GM12873 (cell line): Measurements from ENCODE around the gene SNX9.

ENCODE experiments used
- TF ChIP-seq, protein P1 (sequence below): IDR thresholded peaks from 2 replicates; pipeline ENCODE4 v1.5.1; 2012; ENCODE audit warnings: low read depth, mild to moderate bottlenecking, moderate library complexity, low read length, control low read depth; ENCODE audit not compliant: insufficient read depth; ENCODE audit errors: missing control alignments

The SNX9 gene

DNA sequence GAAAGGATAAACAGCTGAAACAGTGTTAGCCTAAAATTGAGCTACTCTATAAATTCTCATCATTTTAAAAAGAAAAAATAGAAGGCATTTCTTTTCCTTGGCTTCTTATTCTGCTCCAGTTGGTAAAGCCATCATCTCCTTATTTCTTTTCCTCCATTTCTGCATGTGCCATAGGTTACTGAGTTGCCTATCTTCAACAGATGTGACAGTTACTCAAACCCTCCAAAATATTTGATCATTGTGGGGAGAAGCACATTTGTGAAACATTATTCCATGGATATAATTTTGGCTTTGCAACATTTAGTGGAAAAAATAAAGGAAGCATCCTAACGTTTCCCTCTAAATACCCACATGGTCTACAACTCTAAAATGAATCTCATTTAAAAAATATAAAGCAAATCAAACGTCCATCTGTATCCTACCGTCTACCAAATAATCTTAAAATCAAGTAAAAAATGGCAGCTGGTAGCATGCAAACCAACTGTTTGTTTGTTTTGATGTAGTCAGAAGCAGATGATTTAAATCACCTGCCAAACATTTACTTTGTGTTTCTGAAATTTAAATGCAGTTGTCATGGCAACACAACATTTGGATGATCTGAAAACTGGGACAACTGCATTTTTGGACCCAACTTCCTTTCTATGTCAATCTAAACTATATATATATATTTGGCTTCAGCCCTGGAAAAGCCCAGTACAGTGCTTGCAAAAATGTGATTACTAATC lies 16.8 kb upstream of the SNX9 start:
- TF ChIP-seq, protein P1, sequence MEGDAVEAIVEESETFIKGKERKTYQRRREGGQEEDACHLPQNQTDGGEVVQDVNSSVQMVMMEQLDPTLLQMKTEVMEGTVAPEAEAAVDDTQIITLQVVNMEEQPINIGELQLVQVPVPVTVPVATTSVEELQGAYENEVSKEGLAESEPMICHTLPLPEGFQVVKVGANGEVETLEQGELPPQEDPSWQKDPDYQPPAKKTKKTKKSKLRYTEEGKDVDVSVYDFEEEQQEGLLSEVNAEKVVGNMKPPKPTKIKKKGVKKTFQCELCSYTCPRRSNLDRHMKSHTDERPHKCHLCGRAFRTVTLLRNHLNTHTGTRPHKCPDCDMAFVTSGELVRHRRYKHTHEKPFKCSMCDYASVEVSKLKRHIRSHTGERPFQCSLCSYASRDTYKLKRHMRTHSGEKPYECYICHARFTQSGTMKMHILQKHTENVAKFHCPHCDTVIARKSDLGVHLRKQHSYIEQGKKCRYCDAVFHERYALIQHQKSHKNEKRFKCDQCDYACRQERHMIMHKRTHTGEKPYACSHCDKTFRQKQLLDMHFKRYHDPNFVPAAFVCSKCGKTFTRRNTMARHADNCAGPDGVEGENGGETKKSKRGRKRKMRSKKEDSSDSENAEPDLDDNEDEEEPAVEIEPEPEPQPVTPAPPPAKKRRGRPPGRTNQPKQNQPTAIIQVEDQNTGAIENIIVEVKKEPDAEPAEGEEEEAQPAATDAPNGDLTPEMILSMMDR = no peak

DNA sequence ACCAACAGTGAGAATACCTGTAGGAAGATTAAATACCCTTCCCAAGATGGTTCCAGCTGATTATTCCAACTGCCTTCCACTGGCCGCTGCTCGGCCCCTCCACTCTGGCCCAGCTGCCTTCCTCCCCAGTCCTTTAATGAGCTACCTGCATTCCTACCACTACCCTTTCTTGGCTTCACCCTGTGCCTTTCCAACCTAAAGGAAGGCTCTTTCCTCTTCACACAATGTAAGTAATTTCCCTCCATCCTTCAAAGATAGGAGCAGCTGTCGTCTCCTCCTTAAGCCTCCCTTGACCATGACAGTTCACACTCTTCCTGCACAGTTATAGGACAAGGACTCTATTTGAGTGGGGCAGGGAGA lies 16.2 kb upstream of the SNX9 start:
- TF ChIP-seq, protein P1 = no peak

DNA sequence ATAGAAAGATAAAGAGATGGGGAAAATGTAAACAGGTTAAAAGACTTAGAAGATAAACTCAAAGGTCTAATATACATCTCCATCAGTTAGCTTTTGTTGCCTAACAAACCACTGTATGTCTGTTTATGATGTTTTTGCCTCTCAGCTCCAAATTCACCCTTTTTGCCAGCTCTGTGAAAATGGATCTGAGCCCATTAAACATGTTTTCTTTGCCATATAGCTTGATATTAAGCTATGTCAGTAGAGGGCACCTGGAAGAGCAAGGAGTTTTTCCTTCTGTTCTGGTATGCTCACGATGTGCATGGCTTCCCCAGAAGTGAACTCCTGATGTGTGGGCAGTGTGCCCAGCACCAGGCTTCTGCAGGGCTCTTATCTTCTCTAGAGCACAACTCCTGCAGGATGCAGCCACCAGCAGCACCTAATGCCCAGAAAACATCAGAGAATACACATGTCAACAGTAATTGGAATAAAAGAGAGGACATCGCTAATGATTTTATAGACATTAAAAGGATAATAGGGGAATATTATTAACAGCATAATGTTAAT lies 14.6 kb upstream of the SNX9 start:
- TF ChIP-seq, protein P1 = no peak

DNA sequence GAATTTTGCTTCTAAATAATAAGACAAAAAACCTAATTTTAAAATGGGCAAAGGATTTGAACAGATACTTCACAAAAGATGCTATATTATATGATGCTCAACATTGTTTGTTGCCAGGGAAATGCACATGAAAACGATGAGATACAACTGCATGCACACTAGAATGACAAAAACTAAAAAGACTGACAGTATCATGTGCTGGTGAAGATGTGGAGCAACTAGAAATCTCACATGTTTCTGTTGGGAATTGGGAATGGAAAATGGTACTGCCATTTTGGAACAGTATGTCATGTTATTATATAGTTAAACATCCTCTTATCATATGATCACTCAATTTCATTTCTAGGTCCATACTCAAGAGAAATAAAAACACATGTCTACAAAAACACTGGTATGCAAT lies 13.4 kb upstream of the SNX9 start:
- TF ChIP-seq, protein P1 = no peak

DNA sequence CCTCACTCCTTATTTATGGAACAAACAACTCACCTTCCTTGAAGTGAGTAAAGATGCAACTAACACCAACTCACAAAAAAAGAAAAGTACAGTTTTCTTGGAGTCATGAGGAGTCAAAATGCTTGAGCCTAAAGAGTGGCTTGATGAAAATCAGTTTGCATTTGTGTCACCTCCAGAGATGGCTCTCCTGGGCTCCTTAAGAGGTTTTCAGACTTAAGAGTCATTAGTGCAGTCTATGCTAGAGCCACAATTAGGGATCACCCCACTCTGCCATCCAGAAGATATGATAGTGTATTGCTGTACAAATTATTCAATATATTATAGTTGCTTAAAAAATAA lies 11.9 kb upstream of the SNX9 start:
- TF ChIP-seq, protein P1 = no peak

DNA sequence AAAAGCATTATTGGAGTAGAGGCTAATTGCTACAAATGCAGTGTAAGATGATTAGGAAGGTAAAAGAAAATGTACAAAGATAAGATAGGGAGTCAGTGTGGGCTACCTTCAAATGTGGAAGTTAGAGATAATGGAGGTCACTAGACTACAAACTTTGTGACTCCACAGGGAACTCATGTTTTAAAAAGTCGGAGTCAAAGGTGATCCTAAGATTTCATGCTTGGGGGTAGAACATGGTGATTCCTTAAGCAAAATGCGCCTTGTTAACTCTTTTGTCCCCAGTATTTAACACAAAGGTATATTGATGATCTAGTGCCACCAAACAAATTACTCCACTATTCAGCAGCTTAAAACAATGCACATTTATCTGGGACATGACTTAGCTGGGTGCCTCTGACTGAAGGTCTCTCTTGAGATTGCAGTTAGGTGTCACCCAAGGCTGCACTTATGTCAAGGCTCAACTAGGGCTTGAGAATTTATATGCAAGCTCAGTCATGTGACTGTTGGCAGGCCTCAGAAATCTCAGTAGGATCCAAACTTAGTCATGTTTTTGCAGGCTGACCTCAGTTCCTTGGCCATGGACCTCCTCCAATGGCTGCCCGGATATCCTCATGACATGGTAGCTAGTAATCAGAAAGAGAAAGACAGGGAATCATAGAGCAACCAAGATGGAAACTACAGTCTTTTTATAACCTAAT lies 11.4 kb upstream of the SNX9 start:
- TF ChIP-seq, protein P1 = no peak

DNA sequence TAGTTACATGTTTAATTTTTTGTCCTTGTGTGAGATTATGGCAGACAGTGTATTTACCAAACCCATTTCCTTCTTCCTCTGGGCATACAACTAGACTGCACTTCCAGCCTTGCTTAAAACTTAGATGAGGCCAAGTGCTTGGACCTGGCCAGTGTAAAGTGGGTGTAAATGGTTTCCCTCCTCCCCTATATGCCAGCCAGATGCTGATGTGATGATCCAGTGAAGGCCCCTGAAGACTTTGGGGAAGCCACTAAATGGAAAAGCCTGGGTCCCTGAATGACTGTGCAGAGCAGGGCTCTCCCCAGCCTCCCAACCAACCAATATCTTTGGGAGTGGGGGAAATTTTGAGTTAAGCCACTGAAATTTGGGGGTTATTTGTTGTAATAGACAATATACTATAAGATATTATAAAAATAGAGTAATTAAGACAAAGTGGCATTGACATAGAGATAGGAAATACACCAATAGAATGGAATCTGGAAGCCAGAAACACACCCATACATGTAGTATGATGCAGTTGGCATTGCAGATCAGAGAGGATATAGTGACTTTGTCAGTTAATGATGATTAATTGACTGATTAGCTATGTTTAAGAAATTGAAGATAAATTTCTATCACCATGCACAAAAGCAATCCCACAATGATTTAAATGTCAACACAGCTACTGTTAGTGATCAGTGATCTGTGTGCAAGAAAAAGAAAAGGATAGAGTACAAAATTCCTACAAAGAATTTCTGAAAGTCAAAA lies 10.4 kb upstream of the SNX9 start:
- TF ChIP-seq, protein P1 = no peak
